HG03571 (cell line): ENCODE results near the gene KRTAP12-3.
"Not testable (repeated sequence)": the region's sequence is repeated elsewhere in the genome, so short reads cannot be mapped to it uniquely, and the experiment has no call there.

ENCODE experiments used
- ATAC-seq: cut with Tn5 transposase; IDR thresholded peaks from one replicate; pipeline ENCODE4 v1.9.1; 2021; ENCODE audit not compliant: unreplicated experiment

The KRTAP12-3 gene

DNA sequence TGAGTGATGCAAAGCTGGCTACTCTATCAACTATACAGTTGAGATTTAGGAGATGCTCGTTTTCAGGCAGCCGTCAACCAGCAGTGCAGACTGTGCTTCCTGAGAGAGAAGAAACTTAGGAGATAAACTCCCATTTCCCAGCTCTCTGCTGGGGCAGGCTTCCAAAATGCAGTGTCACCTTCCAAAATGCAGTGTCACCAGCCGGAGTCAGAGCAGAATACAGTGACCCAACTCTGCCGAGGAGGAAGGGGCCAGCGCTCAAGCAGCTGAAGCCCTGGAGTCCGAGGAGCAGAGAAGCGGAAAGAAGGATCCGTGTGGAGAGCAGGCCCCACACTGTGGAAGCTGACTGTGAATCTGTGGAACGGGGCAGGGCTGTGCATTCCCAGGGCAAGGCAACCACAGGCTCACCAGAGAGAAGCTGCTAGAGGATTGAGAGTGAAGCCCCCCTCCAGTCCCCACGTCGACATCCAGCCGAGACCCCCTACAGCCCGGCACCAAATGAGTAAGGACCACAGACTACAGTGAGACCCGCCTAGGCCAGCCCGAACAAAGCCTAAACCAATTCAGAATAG is 24.9 kb downstream of the KRTAP12-3 start:
- ATAC-seq = no peak

DNA sequence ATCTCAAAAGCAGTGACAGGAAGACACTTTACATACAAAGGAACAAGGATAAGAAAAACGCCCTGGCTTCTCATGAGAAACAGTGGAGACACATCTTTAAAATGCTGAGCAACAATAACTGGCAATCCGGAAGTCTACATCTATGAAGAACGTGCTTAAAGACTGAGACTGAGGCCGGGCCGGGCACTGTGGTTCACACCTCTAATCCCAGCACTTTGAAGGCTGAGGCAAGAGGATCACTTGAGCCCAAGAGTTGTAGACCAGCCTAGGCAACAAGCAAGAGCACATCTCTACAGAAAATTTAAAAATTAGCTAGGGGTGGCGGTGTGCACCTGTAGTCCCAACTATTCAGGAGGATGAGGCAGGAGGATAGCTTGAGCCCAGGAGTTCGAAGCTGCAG is 26.3 kb downstream of the KRTAP12-3 start:
- no peak for ATAC-seq

DNA sequence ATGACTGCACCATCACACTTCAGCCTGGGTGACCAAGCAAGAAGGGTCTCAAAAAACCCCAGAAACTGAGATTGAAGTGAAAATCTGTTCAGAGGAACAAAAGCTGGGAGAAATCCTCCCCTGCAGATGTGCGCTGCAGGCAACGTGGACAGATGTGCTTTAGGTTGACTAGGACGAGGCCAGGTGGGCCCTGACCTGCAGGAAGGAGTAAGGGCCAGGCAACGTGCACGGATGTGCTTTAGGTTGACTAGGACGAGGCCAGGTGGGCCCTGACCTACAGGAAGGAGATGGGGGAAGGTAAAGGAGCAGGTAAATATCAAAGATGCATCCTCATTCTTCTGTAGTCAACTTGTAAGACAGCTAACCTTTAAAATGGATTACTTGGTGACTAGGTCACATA is 26.8 kb downstream of the KRTAP12-3 start:
- no peak for ATAC-seq

DNA sequence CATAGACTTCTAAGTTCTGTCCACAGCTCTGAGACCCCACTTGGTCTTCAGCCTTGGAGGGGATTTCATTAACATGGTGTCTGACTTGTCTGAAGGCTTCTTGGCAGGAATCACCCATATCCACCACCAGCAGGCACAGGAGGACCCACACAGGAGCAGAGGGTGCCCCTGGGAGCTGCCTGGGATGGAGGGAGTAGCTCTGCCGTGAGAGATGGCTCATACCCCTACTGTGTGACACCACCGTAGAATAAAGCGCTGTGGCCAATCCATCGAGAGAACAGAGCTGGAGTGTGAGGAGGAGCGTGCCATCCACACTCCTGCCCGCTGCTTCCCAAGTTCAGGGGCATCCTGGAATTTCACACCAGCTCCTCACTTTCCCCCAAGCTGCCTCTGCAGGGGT is 27.3 kb downstream of the KRTAP12-3 start:
- ATAC-seq = not testable (repeated sequence)

DNA sequence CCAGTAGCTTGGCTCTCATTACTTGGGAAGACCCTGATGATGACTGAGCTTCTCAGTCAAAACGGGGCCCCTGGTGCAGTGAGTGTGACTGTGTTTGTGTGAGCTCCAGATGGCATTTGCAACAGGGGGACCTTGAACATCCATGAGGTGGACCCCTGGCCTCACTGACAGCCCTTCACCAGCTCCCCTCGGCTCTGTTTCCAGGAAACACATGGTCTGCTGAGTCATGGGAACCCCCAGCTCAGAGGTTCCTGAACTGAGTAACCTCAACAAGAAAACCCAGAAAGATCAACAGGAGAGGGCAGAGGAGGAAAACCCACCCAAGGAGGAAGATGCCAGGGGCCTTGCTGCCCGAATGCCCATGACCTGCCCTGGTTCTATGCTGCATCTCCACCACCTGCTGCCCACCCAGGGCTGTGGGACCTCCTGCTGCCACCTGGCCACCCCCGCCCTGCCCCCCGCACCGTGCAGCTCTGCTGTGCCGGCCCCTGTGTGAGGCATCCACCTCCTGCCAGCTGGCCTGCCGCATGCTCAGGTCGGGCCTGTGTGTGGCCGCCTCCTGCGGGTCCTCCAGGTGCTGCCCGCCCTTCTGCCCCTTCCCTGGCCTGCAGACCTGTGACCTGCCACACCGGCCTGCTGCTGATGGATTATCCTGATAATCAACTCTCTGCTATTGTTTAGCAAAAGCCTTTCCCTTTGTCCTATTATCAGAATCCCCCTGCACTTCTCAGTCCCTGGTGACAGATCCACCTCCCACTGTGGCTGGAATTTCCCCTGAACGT is 28.5 kb downstream of the KRTAP12-3 start:
- no peak for ATAC-seq

DNA sequence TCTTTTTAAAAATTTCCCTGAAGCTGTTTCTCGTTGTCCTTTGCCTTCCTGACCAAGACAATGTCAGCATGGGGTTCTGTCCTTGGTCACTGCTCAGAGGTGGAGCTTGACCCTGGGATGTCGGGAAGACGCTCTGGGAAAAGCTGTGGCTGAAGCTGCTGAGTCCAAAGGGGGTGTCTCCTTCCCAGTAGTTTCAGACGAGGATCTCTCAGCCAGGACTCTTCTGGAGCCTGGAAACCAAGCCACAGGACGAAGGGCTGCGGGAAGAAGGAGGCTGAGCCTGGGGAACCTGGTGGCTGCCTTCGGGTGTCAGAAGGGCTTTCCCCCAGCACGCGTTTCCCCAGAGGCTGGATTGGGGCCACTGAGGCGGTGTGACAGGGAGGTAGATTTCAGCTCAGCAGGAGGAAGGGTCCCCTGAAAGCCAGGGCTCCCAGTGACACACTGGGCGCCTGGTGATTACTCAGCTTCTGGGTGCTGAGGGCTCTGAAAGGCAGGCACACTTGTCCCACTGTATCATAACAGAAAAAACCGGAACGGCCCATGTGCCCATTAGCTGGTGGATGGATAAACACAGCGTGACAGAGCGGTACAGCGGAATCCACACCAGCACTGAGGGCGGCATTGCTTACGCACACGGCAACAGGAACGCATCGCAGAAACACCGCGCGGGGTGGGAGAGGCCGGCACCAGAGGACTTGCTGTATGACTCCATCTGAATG is 29.3 kb downstream of the KRTAP12-3 start:
- ATAC-seq = no peak

DNA sequence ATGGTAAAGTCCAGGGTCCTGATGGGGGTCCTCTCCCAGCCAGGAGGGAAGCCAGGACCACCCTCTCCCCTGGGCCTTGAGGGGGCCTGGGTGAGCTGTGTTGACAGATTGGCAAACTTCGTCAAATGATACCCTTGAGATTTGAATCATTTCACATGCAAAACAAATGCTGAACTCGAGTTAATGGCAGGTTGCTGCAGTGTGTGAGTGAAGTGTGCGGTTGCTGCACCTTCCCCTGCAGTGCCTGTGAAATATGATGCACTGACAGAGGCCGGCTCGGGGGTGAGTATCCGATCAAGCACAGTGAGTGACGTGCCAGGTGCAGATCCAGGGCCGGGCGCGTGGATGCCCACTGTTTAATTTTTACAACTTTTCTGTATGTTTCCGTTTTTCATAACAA is 29.9 kb downstream of the KRTAP12-3 start:
- ATAC-seq = no peak

DNA sequence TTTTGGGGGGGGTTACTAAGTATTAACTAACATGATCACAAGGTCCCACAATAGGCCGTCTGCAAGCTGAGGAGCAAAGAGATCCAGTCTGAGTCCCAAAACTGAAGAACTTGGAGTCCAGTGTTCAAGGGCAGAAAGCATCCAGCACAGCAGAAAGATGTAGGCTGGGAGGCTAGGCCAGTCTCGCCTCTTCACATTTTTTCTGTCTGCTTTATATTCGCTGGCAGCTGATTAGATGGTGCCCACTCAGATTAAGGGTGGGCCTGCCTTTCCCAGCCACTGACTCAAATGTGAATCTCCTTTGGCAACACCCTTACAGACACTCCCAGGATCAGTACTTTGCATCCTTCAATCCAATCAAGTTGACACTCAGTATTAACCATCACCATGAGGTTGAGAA is 32.0 kb downstream of the KRTAP12-3 start:
- not testable (repeated sequence) for ATAC-seq

DNA sequence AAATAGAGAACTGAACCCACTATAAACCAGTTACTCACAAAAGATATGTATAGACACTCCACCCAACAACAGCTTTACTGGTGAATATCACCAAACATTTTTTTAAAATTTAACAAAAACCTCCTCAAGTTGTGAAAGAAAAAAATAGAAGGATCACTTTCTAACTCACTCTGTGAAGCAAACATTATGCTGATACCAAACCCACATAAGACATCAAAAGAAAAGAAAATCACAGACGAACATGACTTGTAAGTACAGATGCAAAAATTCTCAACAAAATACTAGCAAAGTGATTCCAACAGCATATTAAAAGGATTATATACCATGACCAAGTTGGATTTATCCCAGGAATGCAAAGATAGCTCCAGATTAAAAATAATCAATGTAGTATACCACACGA is 34.0 kb downstream of the KRTAP12-3 start:
- ATAC-seq = no peak

DNA sequence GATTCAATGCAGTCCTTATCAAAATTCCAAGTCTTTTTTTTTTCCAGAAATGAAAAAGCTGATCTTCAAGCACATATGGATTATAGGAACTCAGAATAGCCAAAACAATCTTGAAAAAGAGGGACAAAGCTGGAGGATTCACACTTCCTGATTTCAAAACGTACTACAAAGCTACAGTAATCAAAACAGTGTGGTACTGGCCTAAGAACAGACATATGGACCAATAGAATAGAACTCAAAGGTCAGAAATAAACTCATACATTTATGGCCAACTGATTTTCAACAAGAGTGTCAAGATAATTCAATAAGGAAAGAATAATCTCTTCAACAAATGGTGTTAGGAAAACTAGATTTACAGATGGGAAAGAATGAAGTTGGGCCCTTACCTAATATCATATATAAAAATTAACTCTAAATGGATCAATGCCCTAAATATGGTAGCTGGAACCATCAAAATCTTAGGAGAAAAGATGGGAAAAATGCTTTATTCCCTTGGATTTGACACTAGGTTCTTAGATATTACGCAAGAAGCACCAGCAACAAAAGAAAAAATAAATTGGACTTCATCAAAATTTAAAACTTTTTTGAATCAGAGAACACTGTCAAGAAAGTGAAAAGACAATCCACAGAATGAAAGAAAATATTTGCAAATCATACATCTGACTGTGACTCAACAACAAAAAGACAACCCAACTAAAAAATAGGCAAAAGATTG is 35.2 kb downstream of the KRTAP12-3 start:
- no peak for ATAC-seq

DNA sequence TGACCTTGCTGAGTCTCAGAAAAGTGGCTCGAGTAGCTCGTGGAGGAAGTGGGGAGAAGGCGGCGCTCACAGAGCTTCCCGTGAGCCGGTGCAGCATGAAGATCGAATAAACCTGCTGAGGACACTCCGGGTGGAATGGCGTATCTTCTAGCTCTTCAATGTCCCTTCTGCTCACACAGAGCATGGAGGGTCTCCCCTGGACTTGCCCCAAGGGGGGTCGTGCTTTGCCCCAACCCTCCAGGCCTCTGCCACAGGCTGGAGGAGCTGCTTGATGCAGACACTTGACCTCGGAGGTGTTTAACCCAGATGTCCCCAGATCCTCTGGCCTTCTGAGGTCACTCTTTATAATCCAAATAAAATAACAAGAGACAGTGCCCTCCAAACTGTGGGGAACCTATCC is 37.0 kb downstream of the KRTAP12-3 start:
- no peak for ATAC-seq

DNA sequence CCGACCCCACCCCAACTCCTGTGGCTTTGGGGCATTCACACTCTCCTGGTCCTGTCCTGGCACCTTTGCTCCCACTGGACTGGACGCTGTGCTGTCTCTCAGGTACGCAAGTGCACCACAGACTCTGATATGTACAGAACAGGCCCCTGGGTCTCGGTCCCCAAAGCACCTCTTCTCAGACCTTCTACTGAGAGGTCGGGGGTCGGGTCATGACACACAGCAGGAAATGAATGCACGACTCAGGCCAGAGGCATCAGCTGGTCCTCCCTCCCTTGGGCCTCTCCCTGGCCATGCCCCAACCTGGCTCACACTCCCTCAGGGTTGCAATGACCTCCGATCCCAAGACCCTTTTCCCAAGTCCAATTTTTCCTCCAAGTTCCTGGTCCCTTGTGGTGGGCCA is 37.5 kb downstream of the KRTAP12-3 start:
- ATAC-seq = no peak

DNA sequence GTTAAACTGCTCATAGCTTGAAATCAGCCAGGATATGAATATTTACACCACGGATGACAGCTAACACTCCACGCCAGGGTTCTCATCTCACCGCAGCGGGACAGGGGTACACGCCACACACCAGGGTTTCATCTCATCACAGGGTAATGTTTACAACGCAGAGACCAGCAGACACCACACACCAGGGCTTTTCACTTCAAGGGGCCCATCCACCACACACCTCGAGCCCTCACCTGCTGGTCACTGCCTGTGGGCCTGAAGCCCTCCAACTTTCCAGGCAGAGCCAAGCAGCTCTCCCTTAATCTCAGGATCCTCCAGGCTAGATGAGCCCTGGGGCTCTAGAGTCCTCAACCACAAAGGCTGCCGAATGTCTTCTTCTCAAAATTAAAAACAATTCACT is 37.9 kb downstream of the KRTAP12-3 start:
- no peak for ATAC-seq

DNA sequence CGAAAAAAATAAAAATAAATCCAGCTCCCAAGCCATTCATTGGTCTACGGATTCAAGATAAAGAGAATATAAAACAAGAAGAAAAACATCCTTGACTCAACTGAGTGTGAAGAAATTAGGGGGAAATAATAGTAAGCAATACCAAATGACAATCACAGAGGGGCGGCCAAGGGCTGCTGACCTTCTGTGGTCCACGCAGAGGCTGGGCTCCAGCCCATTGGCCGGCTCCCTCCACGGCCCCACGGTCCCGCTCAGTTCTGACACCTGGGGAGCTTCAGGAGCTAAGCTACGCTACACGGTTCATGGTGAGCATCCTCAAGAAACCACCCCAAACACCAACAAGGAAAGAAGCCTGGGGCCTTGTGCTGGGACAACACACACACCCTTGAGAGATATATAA is 38.8 kb downstream of the KRTAP12-3 start:
- ATAC-seq = no peak

DNA sequence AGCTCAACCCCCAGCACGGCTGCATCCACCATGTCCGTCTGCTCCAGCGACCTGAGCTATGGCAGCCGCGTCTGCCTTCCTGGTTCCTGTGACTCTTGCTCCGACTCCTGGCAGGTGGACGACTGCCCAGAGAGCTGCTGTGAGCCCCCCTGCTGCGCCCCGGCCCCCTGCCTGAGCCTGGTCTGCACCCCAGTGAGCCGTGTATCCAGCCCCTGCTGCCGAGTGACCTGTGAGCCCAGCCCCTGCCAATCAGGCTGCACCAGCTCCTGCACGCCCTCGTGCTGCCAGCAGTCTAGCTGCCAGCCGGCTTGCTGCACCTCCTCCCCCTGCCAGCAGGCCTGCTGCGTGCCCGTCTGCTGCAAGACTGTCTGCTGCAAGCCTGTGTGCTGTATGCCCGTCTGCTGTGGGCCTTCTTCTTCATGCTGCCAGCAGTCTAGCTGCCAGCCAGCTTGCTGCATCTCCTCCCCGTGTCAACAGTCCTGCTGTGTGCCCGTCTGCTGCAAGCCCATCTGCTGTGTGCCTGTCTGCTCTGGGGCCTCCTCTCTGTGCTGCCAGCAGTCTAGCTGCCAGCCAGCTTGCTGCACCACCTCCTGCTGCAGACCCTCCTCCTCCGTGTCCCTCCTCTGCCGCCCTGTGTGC is 39.6 kb downstream of the KRTAP12-3 start, which contains the start of gene KRTAP10-12:
KRTAP10-12 (plus strand) TSS at position 1 of the 639 bp plus-strand sequence; CDS start at position 31, 30 bp downstream.
- not testable (repeated sequence) for ATAC-seq

DNA sequence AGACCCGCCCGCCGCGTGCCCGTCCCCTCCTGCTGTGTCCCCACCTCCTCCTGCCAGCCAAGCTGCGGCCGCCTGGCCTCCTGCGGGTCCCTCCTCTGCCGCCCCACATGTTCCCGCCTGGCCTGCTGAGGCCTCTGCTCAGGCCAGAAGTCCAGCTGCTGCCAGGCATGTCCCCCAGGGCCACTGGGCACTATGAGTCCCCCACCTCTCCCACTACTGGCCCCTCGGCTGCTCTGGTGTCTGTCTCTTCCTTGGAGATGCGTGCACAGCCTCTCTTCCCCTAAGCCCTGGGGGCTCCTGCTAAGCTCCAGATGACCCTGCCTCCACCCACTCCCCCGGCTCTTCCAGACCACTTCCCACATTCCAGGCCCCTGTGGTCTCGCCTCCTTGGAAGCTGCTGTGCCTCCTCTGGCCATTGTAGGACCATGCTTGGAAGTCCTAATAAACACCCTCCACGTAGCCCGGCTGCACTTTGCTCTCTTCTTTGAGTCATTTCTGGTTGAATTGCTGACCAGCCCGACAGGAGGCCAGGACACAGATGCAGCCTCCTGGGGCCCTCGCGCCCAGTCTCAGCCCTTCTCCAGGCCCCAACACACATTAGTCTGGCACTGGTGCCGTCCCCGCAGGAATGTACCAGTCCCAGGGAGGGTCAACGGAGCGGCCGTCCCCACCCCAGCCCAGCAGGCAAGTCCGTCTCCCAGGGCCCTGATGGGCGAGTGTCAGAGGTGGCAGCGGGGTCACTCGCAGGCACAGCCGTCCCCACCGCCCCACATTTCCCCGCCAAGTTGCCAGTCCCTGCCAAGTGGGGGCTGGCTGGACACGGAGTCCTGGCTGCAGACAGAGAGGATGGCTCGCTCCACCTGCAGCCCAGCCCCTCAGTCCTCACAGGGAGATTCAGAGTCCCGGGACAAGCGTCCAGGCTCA is 40.3 kb downstream of the KRTAP12-3 start:
- no peak for ATAC-seq

DNA sequence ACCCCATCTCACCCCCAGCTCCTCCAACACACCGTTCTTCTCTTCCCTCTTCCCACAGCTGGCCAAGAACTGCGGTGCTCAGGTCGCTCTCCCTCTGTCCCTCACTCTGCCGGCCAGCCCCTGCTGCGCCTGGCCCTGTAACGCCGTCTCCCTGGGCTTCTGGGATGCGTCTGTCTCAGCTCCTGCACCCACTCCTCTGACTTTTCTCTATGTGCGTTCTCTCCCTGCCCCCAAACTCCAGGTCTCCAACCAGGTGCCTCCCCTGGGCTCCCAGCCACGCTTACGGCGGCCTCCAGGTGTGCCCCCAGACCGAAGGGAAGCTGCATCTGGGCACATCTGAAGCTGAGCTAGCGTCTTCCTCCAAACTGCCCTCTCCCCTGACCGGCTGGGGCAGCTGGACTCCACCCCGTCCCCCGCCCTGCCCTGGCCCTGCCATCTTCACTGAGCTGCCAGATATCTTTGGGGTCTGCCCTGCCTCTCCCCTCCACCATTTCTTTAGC is 41.8 kb downstream of the KRTAP12-3 start:
- no peak for ATAC-seq

DNA sequence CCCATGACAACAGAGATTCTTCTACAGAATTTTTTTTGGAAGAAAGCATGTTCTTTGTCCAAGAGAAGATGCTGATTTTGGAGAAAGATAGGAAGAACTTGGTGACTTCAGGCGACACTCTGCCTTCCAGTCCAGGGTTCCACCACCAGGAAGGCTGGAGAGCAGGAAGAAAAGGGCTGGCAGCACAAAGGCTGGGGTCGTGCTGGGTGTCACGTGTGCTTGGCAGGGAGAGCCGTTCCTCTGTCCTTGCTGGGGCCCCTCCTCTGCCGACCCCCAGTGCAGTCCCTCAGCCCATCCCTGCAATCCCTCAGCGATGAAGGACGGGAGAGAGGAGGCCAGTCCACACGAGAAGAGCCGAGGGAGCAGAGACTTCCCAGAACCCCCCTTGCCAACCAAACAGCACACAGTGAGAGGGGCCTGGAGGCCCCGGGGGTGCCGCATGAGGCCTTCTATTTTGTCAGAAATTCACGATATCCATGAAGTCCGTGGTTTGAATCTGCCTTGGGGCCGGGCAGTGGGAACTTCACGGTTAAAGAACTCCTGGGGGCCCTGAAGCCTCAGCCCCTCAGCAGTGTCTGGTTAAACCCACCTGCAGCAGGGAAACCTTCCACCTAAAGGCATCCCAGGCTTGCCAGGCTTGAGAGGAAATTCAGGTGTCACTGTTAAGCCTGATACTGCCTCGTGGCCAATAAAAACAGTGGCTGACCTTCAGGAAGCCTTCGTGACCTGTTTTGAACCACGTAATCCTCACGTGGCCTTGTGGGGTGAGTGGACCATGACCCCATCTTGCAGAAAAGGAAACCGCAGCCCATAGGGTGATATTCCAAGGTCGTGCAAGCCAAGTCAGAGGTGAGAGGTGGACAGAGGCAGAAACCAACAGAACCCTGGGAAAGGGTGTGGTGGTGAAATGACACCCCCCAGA is 42.6 kb downstream of the KRTAP12-3 start:
- ATAC-seq = no peak

DNA sequence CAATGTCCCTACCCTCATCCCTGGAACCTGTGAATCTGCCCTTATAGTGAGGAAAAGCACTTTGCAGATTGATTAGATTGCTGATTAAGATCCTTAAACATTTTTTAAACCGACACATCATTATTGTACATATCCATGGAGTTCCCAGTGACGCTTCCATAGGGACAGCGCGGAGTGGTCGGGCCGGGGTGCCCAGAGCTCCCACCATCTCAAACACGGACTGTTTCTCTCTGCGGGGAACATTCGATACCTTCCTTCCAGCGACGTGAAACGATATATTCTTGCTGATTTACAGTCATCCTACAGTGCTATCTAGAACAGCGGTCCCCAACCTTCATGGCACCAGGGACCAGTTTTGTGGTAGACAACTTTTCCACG is 43.3 kb downstream of the KRTAP12-3 start:
- no peak for ATAC-seq
